ENCODE data around the gene LARP7.

GRCh38 chr4:112592717-112593116 is 44.2 kb upstream of the LARP7 start:
- TF ChIP-seq, protein P1, sequence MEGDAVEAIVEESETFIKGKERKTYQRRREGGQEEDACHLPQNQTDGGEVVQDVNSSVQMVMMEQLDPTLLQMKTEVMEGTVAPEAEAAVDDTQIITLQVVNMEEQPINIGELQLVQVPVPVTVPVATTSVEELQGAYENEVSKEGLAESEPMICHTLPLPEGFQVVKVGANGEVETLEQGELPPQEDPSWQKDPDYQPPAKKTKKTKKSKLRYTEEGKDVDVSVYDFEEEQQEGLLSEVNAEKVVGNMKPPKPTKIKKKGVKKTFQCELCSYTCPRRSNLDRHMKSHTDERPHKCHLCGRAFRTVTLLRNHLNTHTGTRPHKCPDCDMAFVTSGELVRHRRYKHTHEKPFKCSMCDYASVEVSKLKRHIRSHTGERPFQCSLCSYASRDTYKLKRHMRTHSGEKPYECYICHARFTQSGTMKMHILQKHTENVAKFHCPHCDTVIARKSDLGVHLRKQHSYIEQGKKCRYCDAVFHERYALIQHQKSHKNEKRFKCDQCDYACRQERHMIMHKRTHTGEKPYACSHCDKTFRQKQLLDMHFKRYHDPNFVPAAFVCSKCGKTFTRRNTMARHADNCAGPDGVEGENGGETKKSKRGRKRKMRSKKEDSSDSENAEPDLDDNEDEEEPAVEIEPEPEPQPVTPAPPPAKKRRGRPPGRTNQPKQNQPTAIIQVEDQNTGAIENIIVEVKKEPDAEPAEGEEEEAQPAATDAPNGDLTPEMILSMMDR (IDR thresholded peaks at IDR 0.05): no peak
- TF ChIP-seq EZH2 (IDR thresholded peaks at IDR 0.05; ENCODE audit: borderline replicate concordance, insufficient read depth, low read depth, low read length, poor library complexity, severe bottlenecking): no peak

All from B cell (primary cell).